HG03378 (cell line): ENCODE measurements around the gene MAGI1.
"Not testable (repeated sequence)": the region's sequence is repeated elsewhere in the genome, so short reads cannot be mapped to it uniquely, and the experiment has no call there.

Source experiments
- ATAC-seq: cut with Tn5 transposase; IDR thresholded peaks from one replicate; pipeline ENCODE4 v1.9.1; 2021; ENCODE audit warnings: mild to moderate bottlenecking, moderate library complexity; ENCODE audit not compliant: unreplicated experiment

MAGI1 gene

GRCh38 chr3:65516998-65517397 is 521.7 kb downstream of the MAGI1 start:
- ATAC-seq = no peak

- not testable (repeated sequence) for ATAC-seq
These were observed 524.4 kb downstream of the MAGI1 start for GRCh38 chr3:65514317-65514716.

- not testable (repeated sequence) for ATAC-seq
These were observed 529.3 kb downstream of the MAGI1 start for GRCh38 chr3:65509423-65509794.

GRCh38 chr3:65508750-65509422 is 529.8 kb downstream of the MAGI1 start:
- no peak for ATAC-seq

- ATAC-seq = no peak
These were observed 531.3 kb downstream of the MAGI1 start for GRCh38 chr3:65507437-65507836.

GRCh38 chr3:65503776-65504175 is 534.9 kb downstream of the MAGI1 start:
- no peak for ATAC-seq

- ATAC-seq = no peak
These were observed 536.2 kb downstream of the MAGI1 start for GRCh38 chr3:65502526-65502925.

GRCh38 chr3:65500398-65501306 is 538.1 kb downstream of the MAGI1 start:
- ATAC-seq = no peak

GRCh38 chr3:65497846-65498245 is 540.9 kb downstream of the MAGI1 start:
- no peak for ATAC-seq

- ATAC-seq = no peak
These were observed 541.5 kb downstream of the MAGI1 start for GRCh38 chr3:65497236-65497635.

- ATAC-seq = no peak
These were observed 544.8 kb downstream of the MAGI1 start for GRCh38 chr3:65493938-65494337.

GRCh38 chr3:65493371-65493882 is 545.3 kb downstream of the MAGI1 start:
- no peak for ATAC-seq

GRCh38 chr3:65492249-65492648 is 546.5 kb downstream of the MAGI1 start:
- ATAC-seq = no peak

GRCh38 chr3:65490114-65490513 is 548.6 kb downstream of the MAGI1 start:
- no peak for ATAC-seq

GRCh38 chr3:65489253-65489652 is 549.5 kb downstream of the MAGI1 start:
- no peak for ATAC-seq

GRCh38 chr3:65485826-65486469 is 552.8 kb downstream of the MAGI1 start:
- no peak for ATAC-seq

GRCh38 chr3:65484964-65485363 is 553.8 kb downstream of the MAGI1 start:
- ATAC-seq = no peak

GRCh38 chr3:65483480-65483879 is 555.2 kb downstream of the MAGI1 start:
- ATAC-seq = no peak

- no peak for ATAC-seq
These were observed 555.7 kb downstream of the MAGI1 start for GRCh38 chr3:65483011-65483410.

GRCh38 chr3:65481085-65481484 is 557.6 kb downstream of the MAGI1 start:
- no peak for ATAC-seq

- ATAC-seq = no peak
These were observed 558.7 kb downstream of the MAGI1 start for GRCh38 chr3:65479990-65480389.
